HG03354 (cell line): ENCODE results near the gene CCR5.

Experiments
- ATAC-seq: cut with Tn5 transposase; IDR thresholded peaks from one replicate; pipeline ENCODE4 v1.9.1; 2021; ENCODE audit warnings: mild to moderate bottlenecking; ENCODE audit not compliant: unreplicated experiment, poor library complexity, severe bottlenecking

CCR5 gene

GRCh38 chr3:46405301-46406019 lies 34.7 kb downstream of the CCR5 start:
- no peak for ATAC-seq

GRCh38 chr3:46406443-46406787 lies 35.7 kb downstream of the CCR5 start:
- ATAC-seq: no peak

GRCh38 chr3:46406788-46407611 lies 36.3 kb downstream of the CCR5 start, which contains the start of the genes CCR5AS and CCRL2:
CCR5AS (minus strand) TSS chr3:46407066.
CCRL2 (plus strand) TSS chr3:46407259; CDS start chr3:46408080, 821 bp downstream.
- peak; percentile 64 for ATAC-seq

- no peak for ATAC-seq
These were observed 37.2 kb downstream of the CCR5 start for GRCh38 chr3:46407970-46408369.

- no peak for ATAC-seq
These were observed 38.1 kb downstream of the CCR5 start for GRCh38 chr3:46408853-46409252.

GRCh38 chr3:46409739-46410489 lies 39.2 kb downstream of the CCR5 start:
- no peak for ATAC-seq

- ATAC-seq: no peak
These were observed 39.9 kb downstream of the CCR5 start for GRCh38 chr3:46410669-46411068.

GRCh38 chr3:46411271-46411670 lies 40.5 kb downstream of the CCR5 start:
- no peak for ATAC-seq

- ATAC-seq: no peak
These were observed 42.1 kb downstream of the CCR5 start for GRCh38 chr3:46412786-46413298.

GRCh38 chr3:46413951-46414350 lies 43.2 kb downstream of the CCR5 start:
- ATAC-seq: no peak

- no peak for ATAC-seq
These were observed 44.0 kb downstream of the CCR5 start for GRCh38 chr3:46414739-46415138.

GRCh38 chr3:46416125-46416810 lies 45.5 kb downstream of the CCR5 start:
- no peak for ATAC-seq

GRCh38 chr3:46416811-46417510 lies 46.2 kb downstream of the CCR5 start:
- ATAC-seq: no peak

- no peak for ATAC-seq
These were observed 47.3 kb downstream of the CCR5 start for GRCh38 chr3:46417841-46418611.

GRCh38 chr3:46419816-46420215 lies 49.1 kb downstream of the CCR5 start:
- ATAC-seq: no peak

GRCh38 chr3:46420931-46421330 lies 50.2 kb downstream of the CCR5 start:
- no peak for ATAC-seq

- ATAC-seq: no peak
These were observed 51.9 kb downstream of the CCR5 start for GRCh38 chr3:46422617-46423016.

GRCh38 chr3:46423588-46423987 lies 52.8 kb downstream of the CCR5 start:
- ATAC-seq: no peak
